ENCODE measurements around the gene GCSH. TPM values are rescaled to one million over a fixed set of nuclear protein-coding genes. Genes with fewer than 3 reads are reported as not detected.

GCSH gene
- total and polyA plus RNA-seq, 2 of the 13 experiments (the other 11 are each of a cell fraction or from before 2014, with no cell fraction given) = 35.9 to 103 TPM

DNA sequence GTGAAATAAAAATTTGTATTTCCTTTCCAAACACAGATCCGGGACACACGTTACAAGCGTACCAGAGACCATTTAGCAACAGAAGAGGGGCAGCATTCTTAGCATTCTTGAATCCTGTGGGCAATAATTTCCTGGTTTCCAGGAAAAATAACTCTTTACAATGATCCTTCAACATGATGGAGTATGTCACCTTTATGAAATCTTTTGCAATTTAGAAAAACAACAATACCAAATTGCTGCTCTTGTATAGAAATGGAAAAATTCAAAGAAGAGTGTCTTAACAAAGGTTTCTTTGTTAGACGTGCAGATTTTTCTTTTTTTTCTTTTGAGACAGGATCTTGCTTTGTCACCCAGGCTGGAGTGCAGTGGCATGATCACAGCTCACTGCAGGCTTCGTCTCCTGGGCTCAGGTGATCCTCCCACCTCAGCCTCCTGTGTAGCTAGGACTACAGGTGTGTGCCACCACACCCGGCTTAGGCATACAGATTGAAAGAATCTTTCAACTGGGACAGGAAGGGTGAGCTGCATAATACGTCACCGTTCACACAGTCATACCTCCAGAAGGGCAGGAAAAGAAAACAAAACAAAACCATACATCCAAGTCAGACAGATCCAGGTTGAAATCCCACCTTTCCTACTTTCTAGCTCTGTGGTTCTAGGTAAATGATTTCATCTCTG, 10.8 kb upstream of the GCSH start (continued):
- TF ChIP-seq, protein P1, sequence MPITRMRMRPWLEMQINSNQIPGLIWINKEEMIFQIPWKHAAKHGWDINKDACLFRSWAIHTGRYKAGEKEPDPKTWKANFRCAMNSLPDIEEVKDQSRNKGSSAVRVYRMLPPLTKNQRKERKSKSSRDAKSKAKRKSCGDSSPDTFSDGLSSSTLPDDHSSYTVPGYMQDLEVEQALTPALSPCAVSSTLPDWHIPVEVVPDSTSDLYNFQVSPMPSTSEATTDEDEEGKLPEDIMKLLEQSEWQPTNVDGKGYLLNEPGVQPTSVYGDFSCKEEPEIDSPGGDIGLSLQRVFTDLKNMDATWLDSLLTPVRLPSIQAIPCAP (CRISPR knock-in tag; IDR thresholded peaks at IDR 0.05; ENCODE audit: low read depth) = no peak
- no peak for TF ChIP-seq ZNF788 (CRISPR knock-in tag; IDR thresholded peaks at IDR 0.05; ENCODE audit: borderline replicate concordance)
- no peak for TF ChIP-seq ZNF878 (CRISPR knock-in tag; IDR thresholded peaks at IDR 0.05)
- peak; percentile 41; the same call in 1 of the 2 replicates for TF ChIP-seq HDAC2 (CRISPR knock-in tag; IDR thresholded peaks at IDR 0.05)
- no peak for TF ChIP-seq MXD4 (CRISPR knock-in tag; IDR thresholded peaks at IDR 0.05)
- no peak for TF ChIP-seq LBX2 (CRISPR knock-in tag; IDR thresholded peaks at IDR 0.05; ENCODE audit: borderline replicate concordance)
- TF ChIP-seq, protein P2, sequence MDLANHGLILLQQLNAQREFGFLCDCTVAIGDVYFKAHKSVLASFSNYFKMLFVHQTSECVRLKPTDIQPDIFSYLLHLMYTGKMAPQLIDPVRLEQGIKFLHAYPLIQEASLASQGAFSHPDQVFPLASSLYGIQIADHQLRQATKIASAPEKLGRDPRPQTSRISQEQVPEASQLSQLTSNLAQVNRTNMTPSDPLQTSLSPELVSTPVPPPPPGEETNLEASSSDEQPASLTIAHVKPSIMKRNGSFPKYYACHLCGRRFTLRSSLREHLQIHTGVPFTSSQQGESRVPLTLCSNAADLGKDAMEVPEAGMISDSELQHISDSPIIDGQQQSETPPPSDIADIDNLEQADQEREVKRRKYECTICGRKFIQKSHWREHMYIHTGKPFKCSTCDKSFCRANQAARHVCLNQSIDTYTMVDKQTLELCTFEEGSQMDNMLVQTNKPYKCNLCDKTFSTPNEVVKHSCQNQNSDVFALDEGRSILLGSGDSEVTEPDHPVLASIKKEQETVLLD (CRISPR knock-in tag; IDR thresholded peaks at IDR 0.05; ENCODE audit: low read depth) = no peak
- no peak for TF ChIP-seq HNF4G (IDR thresholded peaks at IDR 0.05; ENCODE audit: borderline replicate concordance, low read depth, low read length)
- TF ChIP-seq HNF4G (CRISPR knock-in tag; IDR thresholded peaks at IDR 0.05; ENCODE audit: borderline replicate concordance, low read depth) = no peak
- no peak for TF ChIP-seq HMG20A (CRISPR knock-in tag; IDR thresholded peaks at IDR 0.05; ENCODE audit: borderline replicate concordance)
- no peak for TF ChIP-seq ZNF563 (CRISPR knock-in tag; IDR thresholded peaks at IDR 0.05)
- TF ChIP-seq ZNF746 (CRISPR knock-in tag; IDR thresholded peaks at IDR 0.05) = no peak
- no peak for TF ChIP-seq ARNT (IDR thresholded peaks at IDR 0.05)
- TF ChIP-seq, protein P3, sequence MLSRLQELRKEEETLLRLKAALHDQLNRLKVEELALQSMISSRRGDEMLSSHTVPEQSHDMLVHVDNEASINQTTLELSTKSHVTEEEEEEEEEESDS (CRISPR knock-in tag; IDR thresholded peaks at IDR 0.05; ENCODE audit: borderline replicate concordance) = no peak
- TF ChIP-seq, protein P4, sequence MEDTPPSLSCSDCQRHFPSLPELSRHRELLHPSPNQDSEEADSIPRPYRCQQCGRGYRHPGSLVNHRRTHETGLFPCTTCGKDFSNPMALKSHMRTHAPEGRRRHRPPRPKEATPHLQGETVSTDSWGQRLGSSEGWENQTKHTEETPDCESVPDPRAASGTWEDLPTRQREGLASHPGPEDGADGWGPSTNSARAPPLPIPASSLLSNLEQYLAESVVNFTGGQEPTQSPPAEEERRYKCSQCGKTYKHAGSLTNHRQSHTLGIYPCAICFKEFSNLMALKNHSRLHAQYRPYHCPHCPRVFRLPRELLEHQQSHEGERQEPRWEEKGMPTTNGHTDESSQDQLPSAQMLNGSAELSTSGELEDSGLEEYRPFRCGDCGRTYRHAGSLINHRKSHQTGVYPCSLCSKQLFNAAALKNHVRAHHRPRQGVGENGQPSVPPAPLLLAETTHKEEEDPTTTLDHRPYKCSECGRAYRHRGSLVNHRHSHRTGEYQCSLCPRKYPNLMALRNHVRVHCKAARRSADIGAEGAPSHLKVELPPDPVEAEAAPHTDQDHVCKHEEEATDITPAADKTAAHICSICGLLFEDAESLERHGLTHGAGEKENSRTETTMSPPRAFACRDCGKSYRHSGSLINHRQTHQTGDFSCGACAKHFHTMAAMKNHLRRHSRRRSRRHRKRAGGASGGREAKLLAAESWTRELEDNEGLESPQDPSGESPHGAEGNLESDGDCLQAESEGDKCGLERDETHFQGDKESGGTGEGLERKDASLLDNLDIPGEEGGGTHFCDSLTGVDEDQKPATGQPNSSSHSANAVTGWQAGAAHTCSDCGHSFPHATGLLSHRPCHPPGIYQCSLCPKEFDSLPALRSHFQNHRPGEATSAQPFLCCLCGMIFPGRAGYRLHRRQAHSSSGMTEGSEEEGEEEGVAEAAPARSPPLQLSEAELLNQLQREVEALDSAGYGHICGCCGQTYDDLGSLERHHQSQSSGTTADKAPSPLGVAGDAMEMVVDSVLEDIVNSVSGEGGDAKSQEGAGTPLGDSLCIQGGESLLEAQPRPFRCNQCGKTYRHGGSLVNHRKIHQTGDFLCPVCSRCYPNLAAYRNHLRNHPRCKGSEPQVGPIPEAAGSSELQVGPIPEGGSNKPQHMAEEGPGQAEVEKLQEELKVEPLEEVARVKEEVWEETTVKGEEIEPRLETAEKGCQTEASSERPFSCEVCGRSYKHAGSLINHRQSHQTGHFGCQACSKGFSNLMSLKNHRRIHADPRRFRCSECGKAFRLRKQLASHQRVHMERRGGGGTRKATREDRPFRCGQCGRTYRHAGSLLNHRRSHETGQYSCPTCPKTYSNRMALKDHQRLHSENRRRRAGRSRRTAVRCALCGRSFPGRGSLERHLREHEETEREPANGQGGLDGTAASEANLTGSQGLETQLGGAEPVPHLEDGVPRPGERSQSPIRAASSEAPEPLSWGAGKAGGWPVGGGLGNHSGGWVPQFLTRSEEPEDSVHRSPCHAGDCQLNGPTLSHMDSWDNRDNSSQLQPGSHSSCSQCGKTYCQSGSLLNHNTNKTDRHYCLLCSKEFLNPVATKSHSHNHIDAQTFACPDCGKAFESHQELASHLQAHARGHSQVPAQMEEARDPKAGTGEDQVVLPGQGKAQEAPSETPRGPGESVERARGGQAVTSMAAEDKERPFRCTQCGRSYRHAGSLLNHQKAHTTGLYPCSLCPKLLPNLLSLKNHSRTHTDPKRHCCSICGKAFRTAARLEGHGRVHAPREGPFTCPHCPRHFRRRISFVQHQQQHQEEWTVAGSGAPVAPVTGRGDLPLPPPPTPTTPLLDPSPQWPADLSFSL (CRISPR knock-in tag; IDR thresholded peaks at IDR 0.05) = no peak
